OCI-LY3 (cell line): Measurements from ENCODE around the gene COP1.

ENCODE experiments used
- H2AFZ ChIP-seq: fragments of 200-600, 300-600 bp; shearing (Covaris generic); 2 replicates; pipeline ENCODE4 v1.6.0; 2014; ENCODE audit warnings: antibody characterized with exemption, low read depth, low read length
- H3K27ac ChIP-seq: fragments of 200-600, 300-600 bp; sonication (generic); 2 replicates; pipeline ENCODE4 v1.5.1; 2014; ENCODE audit warnings: mild to moderate bottlenecking, low read length, moderate library complexity, mixed read lengths
- H3K27me3 ChIP-seq: fragments of 200-600, 300-600 bp; sonication (generic); 2 replicates; pipeline ENCODE4 v1.6.1; 2014; ENCODE audit warnings: low read depth, low read length, mixed read lengths
- H3K36me3 ChIP-seq: fragments of 200-600, 300-600 bp; sonication (generic); replicated peaks from 2 replicates; pipeline ENCODE3; 2014; ENCODE audit warnings: low read depth, low read length, mixed read lengths
- H3K4me1 ChIP-seq: fragments of 300-600, 200-600 bp; sonication (generic); 2 replicates; pipeline ENCODE4 v1.6.1; 2014; ENCODE audit warnings: low read length, mixed read lengths
- H3K4me2 ChIP-seq: fragments of 200-600, 300-600 bp; sonication (generic); 2 replicates; pipeline ENCODE4 v1.6.1; 2014; ENCODE audit warnings: low read length, mixed read lengths
- H3K4me3 ChIP-seq: fragments of 300-600, 200-600 bp; sonication (generic); 2 replicates; pipeline ENCODE4 v1.5.1; 2014; ENCODE audit warnings: antibody characterized with exemption, mild to moderate bottlenecking, low read length, moderate library complexity
- H3K79me2 ChIP-seq: fragments of 300-600, 200-600 bp; shearing (Covaris generic); 2 replicates; pipeline ENCODE4 v1.6.1; 2014; ENCODE audit warnings: mild to moderate bottlenecking, low read length, mixed read lengths
- H3K9ac ChIP-seq: fragments of 300-600, 200-600 bp; shearing (Covaris generic); 2 replicates; pipeline ENCODE4 v1.6.0; 2014; ENCODE audit warnings: mild to moderate bottlenecking, low read length, moderate library complexity
- H3K9me3 ChIP-seq: fragments of 200-600, 300-600 bp; shearing (Covaris generic); 2 replicates; pipeline ENCODE4 v1.6.1; 2014; ENCODE audit warnings: low read length, mixed read lengths; ENCODE audit not compliant: insufficient read depth
- H4K20me1 ChIP-seq: fragments of 200-600, 300-600 bp; sonication (generic); 2 replicates; pipeline ENCODE4 v1.6.1; 2016; ENCODE audit warnings: low read length, mixed read lengths; ENCODE audit not compliant: insufficient read depth
- EZH2phosphoT487 ChIP-seq: fragments of 200-600 bp; shearing (Covaris generic); IDR thresholded peaks from 2 replicates; pipeline ENCODE4 v1.6.1; 2018; ENCODE audit warnings: antibody characterized with exemption, mixed run types, low read depth
- TF ChIP-seq, protein P1 (sequence below): fragments of 200-600, 300-600 bp; sonication (generic); IDR thresholded peaks from 2 replicates; pipeline ENCODE4 v1.5.1; 2014; ENCODE audit warnings: antibody characterized with exemption, low read length, low read depth

The COP1 gene

DNA sequence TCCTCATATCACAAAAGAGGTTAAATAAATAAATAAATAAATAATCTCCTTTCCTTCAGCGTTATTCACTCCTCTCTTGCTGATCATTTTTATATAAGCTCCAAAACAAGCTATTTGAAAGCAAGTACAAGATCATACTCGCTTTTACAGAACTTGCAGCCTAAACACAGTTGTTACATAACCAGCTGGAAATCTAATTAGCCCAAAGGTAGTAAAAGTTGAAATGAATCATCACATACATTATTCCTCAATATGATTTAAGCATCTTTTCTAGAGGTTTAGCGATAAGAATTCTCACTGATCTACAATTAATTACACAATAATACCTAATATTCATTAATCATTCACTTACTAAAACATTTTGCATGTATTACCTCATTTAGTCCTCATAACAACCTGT is 160.2 kb downstream of the COP1 start:
- Histone ChIP-seq H3K9ac (no peak overlapping the region), H3K4me1 (no peaks in the 10 kb centered on the region), H3K79me2 (no peaks in the 10 kb centered on the region), H3K27ac (no peak overlapping the region), H3K36me3 (peaks cover 2% of the 10 kb centered on the region), H3K9me3 (no peaks in the 10 kb centered on the region), H4K20me1 (no peaks in the 10 kb centered on the region), H3K4me2 (no peak overlapping the region), H3K4me3 (no peak overlapping the region), H3K27me3 (no peaks in the 10 kb centered on the region), H2AFZ (no peak overlapping the region)
- TF ChIP-seq, protein P1, sequence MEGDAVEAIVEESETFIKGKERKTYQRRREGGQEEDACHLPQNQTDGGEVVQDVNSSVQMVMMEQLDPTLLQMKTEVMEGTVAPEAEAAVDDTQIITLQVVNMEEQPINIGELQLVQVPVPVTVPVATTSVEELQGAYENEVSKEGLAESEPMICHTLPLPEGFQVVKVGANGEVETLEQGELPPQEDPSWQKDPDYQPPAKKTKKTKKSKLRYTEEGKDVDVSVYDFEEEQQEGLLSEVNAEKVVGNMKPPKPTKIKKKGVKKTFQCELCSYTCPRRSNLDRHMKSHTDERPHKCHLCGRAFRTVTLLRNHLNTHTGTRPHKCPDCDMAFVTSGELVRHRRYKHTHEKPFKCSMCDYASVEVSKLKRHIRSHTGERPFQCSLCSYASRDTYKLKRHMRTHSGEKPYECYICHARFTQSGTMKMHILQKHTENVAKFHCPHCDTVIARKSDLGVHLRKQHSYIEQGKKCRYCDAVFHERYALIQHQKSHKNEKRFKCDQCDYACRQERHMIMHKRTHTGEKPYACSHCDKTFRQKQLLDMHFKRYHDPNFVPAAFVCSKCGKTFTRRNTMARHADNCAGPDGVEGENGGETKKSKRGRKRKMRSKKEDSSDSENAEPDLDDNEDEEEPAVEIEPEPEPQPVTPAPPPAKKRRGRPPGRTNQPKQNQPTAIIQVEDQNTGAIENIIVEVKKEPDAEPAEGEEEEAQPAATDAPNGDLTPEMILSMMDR, result no peak
- TF ChIP-seq EZH2phosphoT487, result no peak

DNA sequence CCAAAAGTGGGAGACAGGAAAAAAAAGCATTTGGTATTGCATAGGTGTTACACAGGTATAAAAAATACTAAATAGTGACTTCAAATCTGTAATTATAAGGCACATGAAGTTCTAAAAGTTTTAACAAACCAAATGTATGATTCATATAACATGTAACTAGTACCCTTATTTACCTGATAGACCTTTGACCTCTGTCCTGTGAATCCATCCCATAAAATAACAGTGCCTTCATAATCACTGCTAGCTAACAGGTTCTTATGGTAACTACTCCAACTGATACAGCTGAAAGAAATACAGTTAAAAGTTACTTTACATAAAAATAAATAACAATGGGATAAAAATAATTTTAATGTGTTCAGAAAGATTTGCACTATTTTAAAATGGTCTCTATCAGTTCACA is 163.5 kb downstream of the COP1 start:
- H3K79me2 ChIP-seq, result no peaks in the 10 kb centered on the region
- H4K20me1 ChIP-seq, result no peaks in the 10 kb centered on the region
- no peak overlapping the region for H3K27ac ChIP-seq
- no peaks in the 10 kb centered on the region for H3K9me3 ChIP-seq
- peaks cover 2% of the 10 kb centered on the region for H3K36me3 ChIP-seq
- TF ChIP-seq EZH2phosphoT487, result no peak
- TF ChIP-seq, protein P1, result no peak
- H3K4me3 ChIP-seq, result no peak overlapping the region
- no peak overlapping the region for H2AFZ ChIP-seq
- H3K4me1 ChIP-seq, result no peaks in the 10 kb centered on the region
- H3K4me2 ChIP-seq, result no peak overlapping the region
- H3K27me3 ChIP-seq, result no peaks in the 10 kb centered on the region
- no peak overlapping the region for H3K9ac ChIP-seq

DNA sequence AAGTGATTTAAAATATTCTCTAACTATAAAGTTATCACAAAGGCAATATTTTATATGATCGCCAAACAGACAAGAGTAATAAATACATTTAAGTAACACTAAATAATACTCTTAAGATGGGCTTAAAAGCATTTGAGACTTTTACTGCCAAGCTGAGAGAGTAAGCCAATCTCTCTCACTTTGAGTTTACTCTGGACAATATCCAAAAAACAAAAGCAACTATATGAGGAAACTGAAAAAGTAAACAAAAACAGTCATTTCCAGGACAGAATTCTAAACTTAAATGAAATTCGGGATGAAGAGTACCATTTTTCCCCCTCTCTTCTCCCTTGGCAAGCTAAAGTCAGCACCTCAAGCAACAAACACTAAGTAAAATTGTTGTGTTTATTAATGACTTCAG is 173.2 kb downstream of the COP1 start:
- Histone ChIP-seq H3K9me3 (no peaks in the 10 kb centered on the region), H3K4me3 (no peak overlapping the region), H3K4me1 (no peaks in the 10 kb centered on the region), H4K20me1 (no peaks in the 10 kb centered on the region), H3K79me2 (no peaks in the 10 kb centered on the region), H3K4me2 (no peak overlapping the region), H3K27ac (no peak overlapping the region), H3K27me3 (no peaks in the 10 kb centered on the region), H2AFZ (no peak overlapping the region), H3K36me3 (no peaks in the 10 kb centered on the region), H3K9ac (no peak overlapping the region)
- TF ChIP-seq, protein P1, result no peak
- no peak for TF ChIP-seq EZH2phosphoT487

DNA sequence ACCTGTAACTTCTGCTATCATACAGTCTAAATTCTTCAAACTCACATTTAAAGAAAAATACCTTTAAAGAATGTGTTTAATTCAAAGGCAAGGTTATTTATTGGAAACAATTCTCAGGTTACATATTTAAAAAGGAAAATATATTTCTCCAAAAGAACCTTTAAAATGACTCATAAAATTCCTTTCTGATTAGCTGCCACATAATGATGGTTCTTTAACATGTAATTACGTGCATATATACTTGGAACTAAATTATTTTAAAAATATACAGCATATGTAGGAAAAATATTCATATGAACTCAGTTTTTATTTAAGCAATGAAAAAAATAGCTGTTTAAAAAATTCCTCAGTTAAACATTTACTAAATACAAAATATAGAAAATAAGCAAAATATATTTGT is 173.6 kb downstream of the COP1 start:
- no peak overlapping the region for H3K27ac ChIP-seq
- H2AFZ ChIP-seq, result no peak overlapping the region
- no peaks in the 10 kb centered on the region for H3K27me3 ChIP-seq
- no peak for TF ChIP-seq EZH2phosphoT487
- no peak overlapping the region for H3K9ac ChIP-seq
- no peaks in the 10 kb centered on the region for H3K9me3 ChIP-seq
- no peaks in the 10 kb centered on the region for H3K36me3 ChIP-seq
- no peaks in the 10 kb centered on the region for H4K20me1 ChIP-seq
- H3K79me2 ChIP-seq, result no peaks in the 10 kb centered on the region
- no peak overlapping the region for H3K4me2 ChIP-seq
- H3K4me1 ChIP-seq, result no peaks in the 10 kb centered on the region
- no peak overlapping the region for H3K4me3 ChIP-seq

DNA sequence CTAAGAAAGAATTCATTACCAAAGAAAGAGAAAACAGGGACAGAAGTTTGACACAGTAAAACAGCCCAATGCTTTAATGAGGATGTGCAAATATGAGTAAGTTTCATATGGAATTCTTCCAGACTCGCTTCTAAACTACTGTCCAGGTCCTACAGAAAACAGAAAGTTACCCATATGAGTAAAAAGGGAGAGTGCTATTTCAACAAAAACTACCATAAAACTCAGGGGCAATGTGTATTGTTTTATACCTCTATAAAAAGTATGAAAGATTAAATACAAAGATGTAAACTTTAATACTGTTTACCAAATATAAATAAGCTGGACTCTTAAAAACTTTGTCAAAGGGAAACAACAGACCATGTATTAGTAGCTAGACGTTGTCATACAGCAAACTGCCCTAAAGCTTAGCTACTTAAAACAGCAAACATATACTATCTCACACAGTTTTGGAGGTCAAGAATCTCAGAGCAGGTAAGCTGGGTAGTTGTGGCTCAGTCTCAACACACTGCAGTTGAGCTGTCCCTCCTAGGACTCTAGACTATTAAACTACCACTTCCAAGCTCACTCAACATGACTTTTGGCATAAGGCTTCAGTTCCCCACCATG is 174.9 kb downstream of the COP1 start:
- no peak overlapping the region for H2AFZ ChIP-seq
- H3K27ac ChIP-seq, result no peak overlapping the region
- H3K4me1 ChIP-seq, result peaks cover 10% of the 10 kb centered on the region
- H3K9me3 ChIP-seq, result no peaks in the 10 kb centered on the region
- H3K36me3 ChIP-seq, result peaks cover 4% of the 10 kb centered on the region
- H3K4me2 ChIP-seq, result no peak overlapping the region
- H4K20me1 ChIP-seq, result no peaks in the 10 kb centered on the region
- H3K79me2 ChIP-seq, result no peaks in the 10 kb centered on the region
- no peak overlapping the region for H3K9ac ChIP-seq
- no peaks in the 10 kb centered on the region for H3K27me3 ChIP-seq
- TF ChIP-seq, protein P1, result no peak
- TF ChIP-seq EZH2phosphoT487, result no peak
- no peak overlapping the region for H3K4me3 ChIP-seq
